Measurements from ENCODE around the gene SLC4A1.

GRCh38 chr17:44314524-44314868, 46.6 kb upstream of the SLC4A1 start:
- TF ChIP-seq POLR2A (IDR thresholded peaks at IDR 0.05) = no peak
- no peak for TF ChIP-seq CTCF (IDR thresholded peaks at IDR 0.05)

Measured in right lobe of liver (tissue), 4 donors.